Glutamatergic neuron (in vitro differentiated cells): ENCODE results near the gene FEM1B. TPM values are rescaled to one million over a fixed set of nuclear protein-coding genes. Genes with fewer than 3 reads are reported as not detected.

Experiments used
- DNase-seq: peaks from one replicate; pipeline ENCODE4 v3.0.0; 2022
- H3K27ac Mint-ChIP-seq: one replicate; pipeline ENCODE4 v1.8.0; 2020; ENCODE audit warnings: mild to moderate bottlenecking, mixed read lengths, inconsistent platforms; ENCODE audit not compliant: unreplicated experiment
- H3K27me3 Mint-ChIP-seq: one replicate; pipeline ENCODE4 v1.8.0; 2020; ENCODE audit warnings: mild to moderate bottlenecking, moderate library complexity, mixed read lengths, inconsistent platforms; ENCODE audit not compliant: unreplicated experiment
- H3K36me3 Mint-ChIP-seq: one replicate; pipeline ENCODE4 v1.8.0; 2020; ENCODE audit warnings: mild to moderate bottlenecking, mixed read lengths, inconsistent platforms; ENCODE audit not compliant: unreplicated experiment
- H3K4me1 Mint-ChIP-seq: one replicate; pipeline ENCODE4 v1.8.0; 2020; ENCODE audit warnings: mild to moderate bottlenecking, low read depth, mixed read lengths, inconsistent platforms; ENCODE audit not compliant: unreplicated experiment
- H3K4me3 Mint-ChIP-seq: one replicate; pipeline ENCODE4 v1.8.0; 2020; ENCODE audit warnings: mild to moderate bottlenecking, mixed read lengths, inconsistent platforms; ENCODE audit not compliant: unreplicated experiment
- H3K9me3 Mint-ChIP-seq: one replicate; pipeline ENCODE4 v1.8.0; 2020; ENCODE audit warnings: mild to moderate bottlenecking, moderate library complexity, mixed read lengths, inconsistent platforms; ENCODE audit not compliant: unreplicated experiment
- CTCF ChIP-seq: fragments of 200-600 bp; sonication (generic); IDR thresholded peaks from one replicate; pipeline ENCODE4 v1.5.0; 2021; ENCODE audit not compliant: partially characterized antibody, unreplicated experiment
- total RNA-seq: library from RNA; stranded (reverse); fragmentation: NEBNext Ultra II Directional; extraction: Animal tissue kit (Norgen Biotek cat#: 25700); gene quantifications from one replicate; pipeline ENCODE4 v1.2.1, GENCODE V29; 2021; ENCODE audit not compliant: unreplicated experiment

FEM1B gene
- total RNA-seq, 1 donor from 2014 or later = 69.6 TPM

DNA sequence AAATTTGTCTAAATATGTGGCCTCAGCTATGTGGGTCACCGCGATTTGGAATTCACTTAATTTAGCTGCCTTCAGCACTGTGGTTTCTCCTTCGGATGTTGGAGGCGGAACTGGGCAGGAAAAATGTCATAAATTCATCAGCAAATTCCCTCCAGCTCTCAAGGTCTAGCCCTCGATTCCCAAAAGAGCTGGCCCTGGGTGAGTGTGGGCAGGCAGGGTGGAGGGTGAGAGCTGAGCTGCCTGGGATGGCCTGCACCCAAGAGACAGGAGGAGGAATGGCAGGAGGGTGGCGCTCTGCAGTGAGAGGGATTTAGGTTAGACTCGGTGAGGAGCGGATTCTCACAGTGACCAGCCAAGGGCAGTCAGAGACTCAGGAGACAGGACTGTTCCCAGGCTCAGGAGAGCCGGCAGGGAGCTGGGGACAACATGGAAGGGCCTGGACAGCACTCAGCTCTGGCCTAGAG is 57.1 kb downstream of the FEM1B start:
- peaks cover 9% of the 10 kb centered on the region for H3K9me3 Mint-ChIP-seq
- no peak for DNase-seq
- no peak overlapping the region for H3K4me3 Mint-ChIP-seq
- peaks cover 4% of the 10 kb centered on the region for H3K27me3 Mint-ChIP-seq
- H3K4me1 Mint-ChIP-seq = peaks cover 13% of the 10 kb centered on the region
- TF ChIP-seq CTCF = no peak
- no peak overlapping the region for H3K27ac Mint-ChIP-seq
- H3K36me3 Mint-ChIP-seq = no peaks in the 10 kb centered on the region

- no peak for DNase-seq
- H3K27me3 Mint-ChIP-seq = peaks cover 4% of the 10 kb centered on the region
- no peak overlapping the region for H3K27ac Mint-ChIP-seq
- no peak overlapping the region for H3K4me3 Mint-ChIP-seq
- peaks cover 8% of the 10 kb centered on the region for H3K4me1 Mint-ChIP-seq
- TF ChIP-seq CTCF = no peak
- no peaks in the 10 kb centered on the region for H3K36me3 Mint-ChIP-seq
- peaks cover 7% of the 10 kb centered on the region for H3K9me3 Mint-ChIP-seq
Observed at GRCh38 chr15:68335251-68335650, 57.7 kb downstream of the FEM1B start.

DNA sequence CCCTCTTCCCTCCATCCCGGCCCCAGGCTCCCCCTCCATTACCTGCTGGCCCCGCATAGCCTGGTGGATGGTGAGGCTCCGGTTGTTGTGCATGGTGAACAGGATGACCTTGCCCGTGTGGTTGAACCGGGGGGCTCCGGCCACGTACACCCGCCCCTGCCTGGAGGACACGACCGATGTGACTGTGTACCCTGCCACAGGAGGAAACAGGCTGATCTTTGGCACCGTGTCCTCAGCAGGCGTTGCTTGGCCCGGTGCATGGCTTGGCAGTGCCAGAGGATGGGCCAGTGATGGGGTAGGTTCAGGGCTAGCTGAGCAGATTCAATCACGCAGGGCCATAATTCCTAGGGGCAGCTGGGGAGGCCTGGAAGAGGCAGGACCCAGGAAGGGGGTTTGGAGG is 58.1 kb downstream of the FEM1B start:
- Mint-ChIP-seq H3K27me3 (peaks cover 4% of the 10 kb centered on the region), H3K27ac (no peak overlapping the region), H3K9me3 (peaks cover 7% of the 10 kb centered on the region), H3K36me3 (no peaks in the 10 kb centered on the region), H3K4me1 (peaks cover 6% of the 10 kb centered on the region), H3K4me3 (no peak overlapping the region)
- no peak for TF ChIP-seq CTCF
- DNase-seq = no peak

DNA sequence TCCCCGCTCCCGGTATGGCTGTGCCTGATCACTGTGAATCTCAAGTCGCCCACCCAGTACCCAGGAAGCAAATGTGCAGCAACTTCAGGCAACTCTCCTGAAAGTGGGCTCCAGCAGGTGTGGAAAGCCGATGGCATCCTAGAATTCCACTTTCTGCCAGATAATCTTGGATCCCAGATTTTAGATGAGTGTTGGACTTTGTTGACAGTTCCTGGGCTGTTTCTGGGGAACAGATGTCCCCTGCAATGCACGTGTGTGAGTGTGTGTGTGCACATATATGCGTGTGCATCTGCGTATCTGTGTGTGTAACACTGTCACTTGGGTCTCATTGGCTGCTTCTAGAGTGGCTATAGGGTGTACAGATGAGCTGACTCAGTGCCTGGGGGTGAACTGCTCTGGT is 59.0 kb downstream of the FEM1B start:
- Mint-ChIP-seq H3K4me1 (peaks cover 2% of the 10 kb centered on the region), H3K27ac (no peak overlapping the region), H3K4me3 (no peak overlapping the region), H3K27me3 (peaks cover 4% of the 10 kb centered on the region), H3K36me3 (no peaks in the 10 kb centered on the region), H3K9me3 (peaks cover 1% of the 10 kb centered on the region)
- DNase-seq = no peak
- TF ChIP-seq CTCF = no peak

- peaks cover 3% of the 10 kb centered on the region for H3K9me3 Mint-ChIP-seq
- DNase-seq = no peak
- no peak overlapping the region for H3K27ac Mint-ChIP-seq
- no peak for TF ChIP-seq CTCF
- no peak overlapping the region for H3K4me3 Mint-ChIP-seq
- peaks cover 13% of the 10 kb centered on the region for H3K4me1 Mint-ChIP-seq
- H3K36me3 Mint-ChIP-seq = no peaks in the 10 kb centered on the region
- H3K27me3 Mint-ChIP-seq = peaks cover 4% of the 10 kb centered on the region
Observed at GRCh38 chr15:68337826-68338225, 60.3 kb downstream of the FEM1B start.
